Left lung (tissue), 14 donors: ENCODE results near the gene ZNF418. TPM values are rescaled to one million over a fixed set of nuclear protein-coding genes. Genes with fewer than 3 reads are reported as not detected.
A peak's percentile ranks its signal among the peaks of the same experiment; 100 is the strongest.

Experiments
- ATAC-seq: fragments of 200-7000 bp; cut with Tn5 transposase; one replicate; pipeline ENCODE4 v1.9.1; 2020; ENCODE audit warnings: moderate library complexity
- DNase-seq, 4 donors: peaks; one replicate each; pipeline ENCODE4 v3.0.0-alpha.2; 2013 to 2020
- H3K27ac ChIP-seq, 2 donors: fragments of 200-600 bp; sonication (generic) in 1 of 2; one replicate each; pipeline versions ENCODE4 v1.5.0 to v1.8.0; 2020 to 2021
- H3K27me3 ChIP-seq, 2 donors: fragments of 200-600 bp; sonication (generic) in 1 of 2; one replicate each; pipeline versions ENCODE4 v1.5.0 to v1.8.0; 2020 to 2021
- H3K36me3 ChIP-seq, 2 donors: fragments of 200-600 bp; sonication (generic) in 1 of 2; one replicate each; pipeline versions ENCODE4 v1.5.0 to v1.8.0; 2020 to 2021
- H3K4me1 ChIP-seq, 2 donors: fragments of 200-600 bp; one replicate each; pipeline ENCODE4 v1.8.0; 2021
- H3K4me3 ChIP-seq, 2 donors: fragments of 200-600 bp; sonication (generic) in 1 of 2; one replicate each; pipeline versions ENCODE4 v1.5.0 to v1.8.0; 2020 to 2021; ENCODE audit warnings: mild to moderate bottlenecking in 1 of 2
- H3K9me3 ChIP-seq, 2 donors: fragments of 200-600 bp; sonication (generic) in 1 of 2; one replicate each; pipeline versions ENCODE4 v1.5.0 to v1.8.0; 2020 to 2021
- intact Hi-C, 2 donors: fragments of 100-400 bp; cut with DNase I; formaldehyde crosslinking; loops; one replicate each; pipeline versions ENCODE4 v1.11.2 to v1.14.2; 2022
- long read RNA-seq, 12 donors: library from polyadenylated mRNA in 2 of 12; unstranded in 2 of 12; transcript quantifications; one replicate each; pipeline ENCODE4 v2.0.0 and lab custom pipeline, GENCODE V29; 2019 to 2026
- polyA plus RNA-seq, 6 donors: library from polyadenylated mRNA; unstranded; fragments of 120-200 nt; gene quantifications; one replicate each; pipeline ENCODE4 v1.2.1, GENCODE V29; 2013; ENCODE audit not compliant: insufficient read length in 6 of 6
- total RNA-seq, 2 donors: library from RNA; stranded (reverse); fragmentation: NEBNext Ultra II Directional; extraction: Animal tissue kit (Norgen Biotek cat#: 25700); gene quantifications; one replicate each; pipeline ENCODE4 v1.2.1, GENCODE V29; 2021
- TF ChIP-seq, protein P1 (sequence below), 2 donors: fragments of 200-600 bp; sonication (generic) in 1 of 2; IDR thresholded peaks; one replicate each; pipeline versions ENCODE4 v1.5.0 to v1.8.0; 2021; ENCODE audit warnings: antibody characterized with exemption in 2 of 2
- donor health status: DM: no; HTN: yes; CAD: no.
- donor health status: DM: no; HTN: no; CAD: no.

Gene ZNF418
- 1 to 10 TPM; 8.0 to 9.4 TPM for total RNA-seq
- polyA plus RNA-seq, result 10 to 100 TPM; 27.6 to 43.6 (median 37.0) TPM
- long read RNA-seq, donor 1, partial matches to known transcripts, result 0 of 3 reads
- long read RNA-seq, donor 1, other reads (novel, unspliced or antisense), result 0 of 3 reads
- long read RNA-seq, donor 2, partial matches to known transcripts, result 0 of 2 reads
- long read RNA-seq, donor 2, other reads (novel, unspliced or antisense), result 0 of 2 reads
- long read RNA-seq, donor 3, partial matches to known transcripts, result 0 of 1 reads
- long read RNA-seq, donor 3, other reads (novel, unspliced or antisense), result 0 of 1 reads
- long read RNA-seq, donor 4, result 0 reads
- long read RNA-seq, donor 5, result 0 reads
- long read RNA-seq, donor 6, result 0 reads
- long read RNA-seq, donor 7, result 0 reads
- long read RNA-seq, donor 8, result 0 reads
- long read RNA-seq, donor 9, partial matches to known transcripts, result 0 of 1 reads
- long read RNA-seq, donor 9, other reads (novel, unspliced or antisense), result 0 of 1 reads
- long read RNA-seq, donor 10, result 0 reads
- long read RNA-seq, donor 11, result 0 reads
- long read RNA-seq, donor 12, partial matches to known transcripts, result 0 of 3 reads
- long read RNA-seq, donor 12, other reads (novel, unspliced or antisense), result 0 of 3 reads

DNA sequence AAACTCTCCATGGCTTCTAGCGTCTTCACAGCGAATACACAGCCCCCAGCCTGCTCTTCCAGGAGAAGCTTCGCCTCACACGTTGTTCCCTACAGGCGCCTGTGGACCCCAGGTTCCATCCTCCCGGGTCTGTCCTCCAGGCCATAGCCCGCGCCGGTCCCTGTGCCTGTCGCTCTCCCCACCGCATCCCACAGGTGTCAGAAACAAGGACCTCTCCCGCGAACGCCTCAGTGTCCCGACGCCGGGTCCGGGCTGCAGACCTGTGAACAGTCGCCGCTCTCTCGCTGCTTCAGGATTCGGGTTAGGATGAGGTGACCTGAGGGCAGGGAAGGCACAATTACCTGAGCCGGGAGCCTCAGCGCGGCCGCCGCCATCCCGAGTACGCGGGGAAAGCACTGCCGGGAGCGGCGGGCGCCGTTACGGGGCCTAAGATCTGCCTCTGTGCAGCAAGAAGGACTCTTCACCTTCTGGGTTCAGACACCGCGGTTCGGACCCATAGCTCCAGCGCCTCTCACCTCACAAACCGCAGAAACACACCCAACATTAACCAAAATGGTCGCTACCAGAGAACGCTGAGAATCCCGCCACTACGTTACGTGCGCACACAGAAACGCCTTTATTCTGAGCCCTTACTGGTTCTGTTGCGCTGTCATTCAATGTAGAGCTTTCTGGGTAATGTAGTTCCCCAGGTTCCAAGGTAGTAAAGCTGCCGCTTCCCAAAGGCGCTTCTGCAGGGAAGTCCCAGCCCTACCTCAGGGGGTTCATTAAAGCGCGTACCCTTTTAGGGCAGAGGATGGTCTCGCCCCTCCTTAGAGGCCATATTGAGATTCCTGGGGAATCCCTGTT, at the start of gene ZNF418:
TSS of gene ZNF418 (minus strand) at position 583 of the 846 bp plus-strand sequence. CDS start 1,580 bp downstream, outside the sequence.
- Histone ChIP-seq H3K36me3 (peaks cover 0 to 45% of the 10 kb centered on the region in 2 donors), H3K27ac (no peak within 1 kb of the TSS), H3K4me3 (peak within 1 kb of the TSS; percentile 63 to 65), H3K27me3 (no peaks in the 10 kb centered on the region), H3K9me3 (peaks cover 0 to 91% of the 10 kb centered on the region in 2 donors), H3K4me1 (peaks cover 0 to 5% of the 10 kb centered on the region in 2 donors)
- DNase-seq (peak; percentile 71 to 86 (median 76)), ATAC-seq (peak; percentile 100)
- intact Hi-C loops, result no loop called here
- TF ChIP-seq, protein P1, sequence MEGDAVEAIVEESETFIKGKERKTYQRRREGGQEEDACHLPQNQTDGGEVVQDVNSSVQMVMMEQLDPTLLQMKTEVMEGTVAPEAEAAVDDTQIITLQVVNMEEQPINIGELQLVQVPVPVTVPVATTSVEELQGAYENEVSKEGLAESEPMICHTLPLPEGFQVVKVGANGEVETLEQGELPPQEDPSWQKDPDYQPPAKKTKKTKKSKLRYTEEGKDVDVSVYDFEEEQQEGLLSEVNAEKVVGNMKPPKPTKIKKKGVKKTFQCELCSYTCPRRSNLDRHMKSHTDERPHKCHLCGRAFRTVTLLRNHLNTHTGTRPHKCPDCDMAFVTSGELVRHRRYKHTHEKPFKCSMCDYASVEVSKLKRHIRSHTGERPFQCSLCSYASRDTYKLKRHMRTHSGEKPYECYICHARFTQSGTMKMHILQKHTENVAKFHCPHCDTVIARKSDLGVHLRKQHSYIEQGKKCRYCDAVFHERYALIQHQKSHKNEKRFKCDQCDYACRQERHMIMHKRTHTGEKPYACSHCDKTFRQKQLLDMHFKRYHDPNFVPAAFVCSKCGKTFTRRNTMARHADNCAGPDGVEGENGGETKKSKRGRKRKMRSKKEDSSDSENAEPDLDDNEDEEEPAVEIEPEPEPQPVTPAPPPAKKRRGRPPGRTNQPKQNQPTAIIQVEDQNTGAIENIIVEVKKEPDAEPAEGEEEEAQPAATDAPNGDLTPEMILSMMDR (IDR thresholded peaks at IDR 0.05), result no peak

- no peak overlapping the region for H3K27ac ChIP-seq
- no peaks in the 10 kb centered on the region for H3K27me3 ChIP-seq
- no peak overlapping the region for H3K4me3 ChIP-seq
- H3K36me3 ChIP-seq, result peaks cover 0 to 87% of the 10 kb centered on the region in 2 donors
- TF ChIP-seq, protein P1 (IDR thresholded peaks at IDR 0.05), result no peak
- ATAC-seq (no peak), DNase-seq (no peak)
- H3K4me1 ChIP-seq, result no peaks in the 10 kb centered on the region
- peaks cover 36 to 100% of the 10 kb centered on the region in 2 donors for H3K9me3 ChIP-seq
- intact Hi-C loops, result no loop called here
Observed at GRCh38 chr19:57978586-57979289, 43.5 kb upstream of the ZNF418 start.

GRCh38 chr19:57974434-57974833, 39.2 kb upstream of the ZNF418 start, which contains the start of gene C19orf18:
Gene C19orf18, minus strand, starts transcription at chr19:57974534. Its CDS starts 102 bp downstream, at chr19:57974432.
- Histone ChIP-seq H3K4me1 (no peaks in the 10 kb centered on the region), H3K4me3 (no peak within 1 kb of the TSS), H3K27me3 (no peaks in the 10 kb centered on the region), H3K36me3 (peaks cover 0 to 64% of the 10 kb centered on the region in 2 donors), H3K9me3 (peaks cover 24 to 99% of the 10 kb centered on the region in 2 donors), H3K27ac (no peak within 1 kb of the TSS)
- DNase-seq (no peak), ATAC-seq (no peak)
- intact Hi-C loops, result no loop called here
- TF ChIP-seq, protein P1 (IDR thresholded peaks at IDR 0.05), result no peak

DNA sequence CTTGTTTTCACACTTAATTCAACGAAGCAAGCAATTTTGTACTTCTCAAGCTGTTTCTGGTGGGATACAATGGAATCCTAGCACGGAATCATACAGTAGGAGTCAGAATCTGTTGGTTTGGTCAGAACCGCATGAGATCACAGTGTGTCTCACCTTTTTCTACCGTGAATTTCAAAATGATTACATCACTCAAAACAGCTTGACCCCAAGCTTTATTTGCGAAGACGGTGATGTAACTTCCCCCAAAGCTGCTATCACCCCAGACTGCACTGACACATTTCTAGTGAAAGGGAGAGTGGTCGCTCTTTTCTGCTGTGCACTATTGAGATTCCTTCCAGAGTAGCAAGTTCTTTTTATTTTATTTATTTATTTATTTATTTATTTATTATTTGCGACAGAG, 29.6 kb upstream of the ZNF418 start:
- ATAC-seq, result no peak
- H3K9me3 ChIP-seq, result peaks cover 0 to 99% of the 10 kb centered on the region in 2 donors
- peaks cover 0 to 32% of the 10 kb centered on the region in 2 donors for H3K36me3 ChIP-seq
- intact Hi-C loops, result no loop called here
- TF ChIP-seq, protein P1 (IDR thresholded peaks at IDR 0.05), result no peak
- no peak overlapping the region for H3K4me3 ChIP-seq
- no peak overlapping the region for H3K27ac ChIP-seq
- DNase-seq, result no peak
- no peaks in the 10 kb centered on the region for H3K4me1 ChIP-seq
- H3K27me3 ChIP-seq, result no peaks in the 10 kb centered on the region
